Epithelial cell of esophagus (primary cell): ENCODE results near the gene SLC1A6.

Experiments used
- DNase-seq: peaks from one replicate; pipeline ENCODE4 v3.0.0; 2010; ENCODE audit warnings: low read depth
- H3K4me3 ChIP-seq: 2 replicates; pipeline ENCODE4 v1.5.1; 2011; ENCODE audit warnings: mild to moderate bottlenecking, low read length, control low read depth
- CTCF ChIP-seq: IDR thresholded peaks from 2 replicates; pipeline ENCODE4 v1.5.1; 2011; ENCODE audit warnings: low read depth, mild to moderate bottlenecking, low read length, control low read depth, inconsistent platforms; ENCODE audit not compliant: insufficient read depth; ENCODE audit errors: missing control alignments

SLC1A6 gene

GRCh38 chr19:14906711-14907110, 73.0 kb downstream of the SLC1A6 start:
- TF ChIP-seq CTCF: no peak
- DNase-seq: no peak
- no peak overlapping the region for H3K4me3 ChIP-seq

DNA sequence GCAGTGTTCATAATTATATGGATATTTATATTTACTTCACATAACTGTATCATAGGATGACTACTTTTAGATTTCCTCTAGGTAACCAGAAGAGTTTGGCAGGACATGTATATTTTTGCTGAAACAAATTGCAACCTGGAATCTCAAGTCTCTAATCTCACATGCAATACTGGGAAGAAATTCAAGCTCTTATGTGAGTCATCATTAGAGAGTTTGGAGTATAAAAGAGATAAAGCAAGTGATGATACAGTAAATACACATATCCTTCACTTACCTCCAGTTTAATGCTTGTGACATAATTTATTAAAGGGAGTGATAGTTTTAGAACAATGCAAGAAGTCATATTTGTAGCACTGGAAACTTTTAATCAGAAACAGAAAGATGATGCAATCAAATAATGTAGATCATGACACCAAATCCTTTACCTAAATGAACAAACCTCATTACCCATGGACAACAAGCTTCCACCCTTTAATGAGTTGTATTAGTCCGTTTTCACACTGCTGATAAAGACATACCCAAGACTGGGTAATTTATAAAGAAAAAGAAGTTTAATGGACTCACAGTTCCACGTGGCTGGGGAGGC, 77.9 kb downstream of the SLC1A6 start:
- no peak overlapping the region for H3K4me3 ChIP-seq

More for the DNA sequence above, 77.9 kb downstream of the SLC1A6 start:
- DNase-seq: no peak
- TF ChIP-seq CTCF: no peak
